ENCODE data around the gene GNB5. TPM values are rescaled to one million over a fixed set of nuclear protein-coding genes. Genes with fewer than 3 reads are reported as not detected.

GNB5 gene
- total RNA-seq, 2 donors from 2014 or later = 6.0 to 7.9 TPM

DNA sequence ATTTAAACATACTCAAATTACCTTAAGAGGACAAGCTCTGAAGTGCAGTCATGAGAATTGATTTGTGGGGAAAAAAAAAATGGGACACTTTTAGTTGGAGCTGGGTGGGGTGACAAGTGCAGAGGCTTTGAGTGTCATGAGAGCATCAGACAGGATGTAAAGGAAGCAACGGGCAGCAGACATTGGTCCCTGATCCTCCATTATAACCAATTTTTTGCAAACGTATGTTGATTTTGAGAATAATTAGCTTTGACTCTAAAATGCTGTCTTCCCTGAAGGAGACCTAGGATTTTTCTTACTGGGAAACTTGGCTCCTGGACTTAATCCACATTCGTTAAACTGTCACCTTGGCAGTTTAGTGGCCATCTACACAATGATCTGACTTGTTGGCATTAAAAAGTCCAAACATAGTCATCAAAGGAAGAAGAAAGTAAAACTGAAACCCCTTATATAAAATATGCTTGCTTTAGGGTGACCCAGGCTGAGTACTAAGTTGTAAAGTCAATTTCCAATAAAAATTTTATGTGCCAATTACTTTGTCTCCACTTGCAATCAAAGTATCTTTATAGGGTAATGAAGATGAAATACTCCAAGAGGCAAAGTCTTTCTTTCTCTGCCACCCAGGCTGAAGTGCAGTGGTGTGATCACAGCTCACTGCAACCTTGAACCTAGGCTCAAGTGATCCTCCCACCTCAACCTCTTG, 124.2 kb downstream of the GNB5 start:
- TF ChIP-seq, protein P1, sequence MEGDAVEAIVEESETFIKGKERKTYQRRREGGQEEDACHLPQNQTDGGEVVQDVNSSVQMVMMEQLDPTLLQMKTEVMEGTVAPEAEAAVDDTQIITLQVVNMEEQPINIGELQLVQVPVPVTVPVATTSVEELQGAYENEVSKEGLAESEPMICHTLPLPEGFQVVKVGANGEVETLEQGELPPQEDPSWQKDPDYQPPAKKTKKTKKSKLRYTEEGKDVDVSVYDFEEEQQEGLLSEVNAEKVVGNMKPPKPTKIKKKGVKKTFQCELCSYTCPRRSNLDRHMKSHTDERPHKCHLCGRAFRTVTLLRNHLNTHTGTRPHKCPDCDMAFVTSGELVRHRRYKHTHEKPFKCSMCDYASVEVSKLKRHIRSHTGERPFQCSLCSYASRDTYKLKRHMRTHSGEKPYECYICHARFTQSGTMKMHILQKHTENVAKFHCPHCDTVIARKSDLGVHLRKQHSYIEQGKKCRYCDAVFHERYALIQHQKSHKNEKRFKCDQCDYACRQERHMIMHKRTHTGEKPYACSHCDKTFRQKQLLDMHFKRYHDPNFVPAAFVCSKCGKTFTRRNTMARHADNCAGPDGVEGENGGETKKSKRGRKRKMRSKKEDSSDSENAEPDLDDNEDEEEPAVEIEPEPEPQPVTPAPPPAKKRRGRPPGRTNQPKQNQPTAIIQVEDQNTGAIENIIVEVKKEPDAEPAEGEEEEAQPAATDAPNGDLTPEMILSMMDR (IDR thresholded peaks at IDR 0.05) = no peak
- no peaks in the 10 kb centered on the region for H3K27me3 ChIP-seq
- no peak overlapping the region for H3K4me3 ChIP-seq
- H3K9me3 ChIP-seq = no peaks in the 10 kb centered on the region
- H3K36me3 ChIP-seq = peaks cover 12% of the 10 kb centered on the region
- H3K4me1 ChIP-seq = peaks cover 5% of the 10 kb centered on the region
- intact Hi-C loops (cut with DNase I) = no loop called here
- peak overlapping the region; percentile 16 for H3K27ac ChIP-seq
- no peak overlapping the region for H3K9ac ChIP-seq (ENCODE audit: low read depth in 2 of 2, low read length in 2 of 2)
- peak; percentile 62 for DNase-seq

Other genes starting within 250 kb of the GNB5 start
- gene LEO1, start 219.6 kb downstream of the GNB5 start, total RNA-seq = 10 to 100 TPM; 23.6 to 29.3 TPM
- 10 to 100 TPM; 47.5 to 71.9 TPM for gene MAPK6, start 172.2 kb downstream of the GNB5 start, total RNA-seq
- 1 to 10 TPM in 1 of 2 donors, under 1 TPM in 1; 0.77 to 2.1 TPM for gene BCL2L10, start 78.6 kb downstream of the GNB5 start, total RNA-seq
- gene MYO5C, start 104.4 kb upstream of the GNB5 start, total RNA-seq = 100 to 1,000 TPM in 1 of 2 donors, 10 to 100 TPM in 1; 71.4 to 102 TPM

All from colonic mucosa (tissue), 4 donors.